Mesendoderm (in vitro differentiated cells): Measurements from ENCODE around the gene LRTM1.
A peak's percentile ranks its signal among the peaks of the same experiment; 100 is the strongest.

ENCODE experiments used
- DNase-seq: peaks from one replicate; pipeline ENCODE4 v3.0.0; 2013
- H2AK5ac ChIP-seq: 2 replicates; pipeline ENCODE4 v1.6.1; 2013; ENCODE audit warnings: low read length, inconsistent platforms
- H2BK120ac ChIP-seq: 2 replicates; pipeline ENCODE4 v1.6.1; 2013; ENCODE audit warnings: low read depth, mild to moderate bottlenecking, low read length, moderate library complexity, mixed read lengths
- H2BK15ac ChIP-seq: replicated peaks from 2 replicates; pipeline ENCODE4 v1.6.1; 2013; ENCODE audit warnings: low read depth, mild to moderate bottlenecking, moderate library complexity
- H2BK5ac ChIP-seq: 2 replicates; pipeline ENCODE4 v1.6.1; 2013; ENCODE audit warnings: low read length, inconsistent platforms
- H3K18ac ChIP-seq: 2 replicates; pipeline ENCODE4 v1.6.1; 2013; ENCODE audit warnings: mild to moderate bottlenecking, low read length, mixed read lengths
- H3K23ac ChIP-seq: one replicate; pipeline ENCODE4 v1.6.1; 2013; ENCODE audit warnings: low read length
- H3K27ac ChIP-seq: 2 replicates; pipeline ENCODE4 v1.5.1; 2013; ENCODE audit warnings: low read depth, mild to moderate bottlenecking, inconsistent platforms, low read length, moderate library complexity
- H3K27me3 ChIP-seq: 2 replicates; pipeline ENCODE4 v1.6.1; 2013; ENCODE audit warnings: low read length, control low read depth, mild to moderate bottlenecking, inconsistent platforms; ENCODE audit not compliant: insufficient read depth, poor library complexity
- H3K36me3 ChIP-seq: 2 replicates; pipeline ENCODE4 v1.6.1; 2013; ENCODE audit warnings: low read length, inconsistent platforms; ENCODE audit not compliant: control insufficient read depth, insufficient read depth
- H3K4ac ChIP-seq: one replicate; pipeline ENCODE4 v1.6.1; 2013; ENCODE audit warnings: low read depth, mild to moderate bottlenecking, low read length, moderate library complexity
- H3K4me1 ChIP-seq: 2 replicates; pipeline ENCODE4 v1.6.1; 2013; ENCODE audit warnings: low read depth, low read length, inconsistent platforms; ENCODE audit not compliant: control insufficient read depth
- H3K4me2 ChIP-seq: 2 replicates; pipeline ENCODE4 v1.6.1; 2013; ENCODE audit warnings: low read length
- H3K4me3 ChIP-seq: 2 replicates; pipeline ENCODE4 v1.5.1; 2013; ENCODE audit warnings: mild to moderate bottlenecking, low read length
- H3K56ac ChIP-seq: one replicate; pipeline ENCODE4 v1.6.1; 2013; ENCODE audit warnings: low read length
- H3K79me1 ChIP-seq: 2 replicates; pipeline ENCODE4 v1.6.1; 2013; ENCODE audit warnings: low read length, inconsistent platforms
- H3K79me2 ChIP-seq: 2 replicates; pipeline ENCODE4 v1.6.1; 2013; ENCODE audit warnings: mild to moderate bottlenecking, low read length; ENCODE audit not compliant: control insufficient read depth, insufficient read depth
- H3K9ac ChIP-seq: 2 replicates; pipeline ENCODE4 v1.6.1; 2013; ENCODE audit warnings: low read length, inconsistent platforms
- H4K5ac ChIP-seq: one replicate; pipeline ENCODE4 v1.6.1; 2013; ENCODE audit warnings: low read length
- H4K8ac ChIP-seq: one replicate; pipeline ENCODE4 v1.6.1; 2013; ENCODE audit warnings: low read depth, mild to moderate bottlenecking, control low read depth, low read length, moderate library complexity
- WGBS: extraction: QIAGEN DNeasy Blood & Tissue Kit; methylation state at CpG from one replicate; pipeline ENCODE4 v1.1.7; 2013; ENCODE audit warnings: low lambda C conversion rate, missing lambda C conversion rate; ENCODE audit not compliant: insufficient coverage; ENCODE audit errors: extremely low coverage; 5-methylcytosine and 5-hydroxymethylcytosine counted together

The LRTM1 gene

GRCh38 chr3:54873059-54874010 lies 54.5 kb downstream of the LRTM1 start:
- DNase-seq: no peak
- H3K79me2 ChIP-seq: no peaks in the 10 kb centered on the region
- H3K4ac ChIP-seq: no peak overlapping the region
- H3K36me3 ChIP-seq: no peaks in the 10 kb centered on the region
- no peak overlapping the region for H4K5ac ChIP-seq
- H3K56ac ChIP-seq: no peak overlapping the region
- no peak overlapping the region for H2BK5ac ChIP-seq
- H3K27ac ChIP-seq: no peak overlapping the region
- H3K23ac ChIP-seq: no peak overlapping the region
- H3K4me1 ChIP-seq: peaks cover 3% of the 10 kb centered on the region
- no peak overlapping the region for H3K4me3 ChIP-seq
- H2BK15ac ChIP-seq: no peak overlapping the region
- no peak overlapping the region for H2BK120ac ChIP-seq
- H3K18ac ChIP-seq: no peak overlapping the region
- H4K8ac ChIP-seq: no peak overlapping the region
- no peak overlapping the region for H2AK5ac ChIP-seq
- no peaks in the 10 kb centered on the region for H3K79me1 ChIP-seq
- no CpG with 5 or more reads among the region's 8 CpGs for WGBS
- H3K27me3 ChIP-seq: no peaks in the 10 kb centered on the region
- H3K4me2 ChIP-seq: no peak overlapping the region
- H3K9ac ChIP-seq: no peak overlapping the region

GRCh38 chr3:54871867-54872266 lies 56.0 kb downstream of the LRTM1 start:
- H2BK5ac ChIP-seq: no peak overlapping the region
- H3K79me1 ChIP-seq: no peaks in the 10 kb centered on the region
- no peak overlapping the region for H3K18ac ChIP-seq
- H3K36me3 ChIP-seq: no peaks in the 10 kb centered on the region
- no peak overlapping the region for H4K5ac ChIP-seq
- H3K79me2 ChIP-seq: no peaks in the 10 kb centered on the region
- H2AK5ac ChIP-seq: no peak overlapping the region
- no peaks in the 10 kb centered on the region for H3K27me3 ChIP-seq
- no peak overlapping the region for H3K4ac ChIP-seq
- H3K4me2 ChIP-seq: no peak overlapping the region
- no peak overlapping the region for H3K9ac ChIP-seq
- no peak overlapping the region for H4K8ac ChIP-seq
- H2BK15ac ChIP-seq: no peak overlapping the region
- no peak overlapping the region for H2BK120ac ChIP-seq
- H3K23ac ChIP-seq: no peak overlapping the region
- no CpG with 5 or more reads among the region's 4 CpGs for WGBS
- no peak for DNase-seq
- H3K56ac ChIP-seq: no peak overlapping the region
- H3K4me3 ChIP-seq: no peak overlapping the region
- peaks cover 3% of the 10 kb centered on the region for H3K4me1 ChIP-seq
- H3K27ac ChIP-seq: no peak overlapping the region

GRCh38 chr3:54870423-54870822 lies 57.4 kb downstream of the LRTM1 start:
- Histone ChIP-seq H2BK120ac (no peak overlapping the region), H3K79me2 (no peaks in the 10 kb centered on the region), H4K5ac (no peak overlapping the region), H3K9ac (no peak overlapping the region), H2AK5ac (no peak overlapping the region), H2BK15ac (no peak overlapping the region), H3K18ac (no peak overlapping the region), H3K36me3 (no peaks in the 10 kb centered on the region), H3K4me1 (peaks cover 3% of the 10 kb centered on the region), H4K8ac (no peak overlapping the region), H3K27me3 (no peaks in the 10 kb centered on the region), H3K23ac (no peak overlapping the region), H3K4ac (no peak overlapping the region), H3K4me3 (no peak overlapping the region), H3K4me2 (no peak overlapping the region), H3K79me1 (no peaks in the 10 kb centered on the region), H2BK5ac (no peak overlapping the region), H3K56ac (no peak overlapping the region), H3K27ac (no peak overlapping the region)
- peak; percentile 57 for DNase-seq
- WGBS: no CpG with 5 or more reads among the region's 7 CpGs
